GM12878 (cell line): Measurements from ENCODE around the gene IGFALS. TPM values are rescaled to one million over a fixed set of nuclear protein-coding genes. Genes with fewer than 3 reads are reported as not detected.

Experiments
- ATAC-seq: fragments of 200-7000 bp; cut with Tn5 transposase; 3 replicates; pipeline ENCODE4 v1.9.1; 2020; ENCODE audit warnings: mild to moderate bottlenecking, moderate library complexity
- BruUV-seq: library from RNA; stranded (reverse); fragments of 400-500 nt; replicated peaks from 2 replicates; lab custom pipeline; 2021; lab: Mats Ljungman, UMichigan
- CTCF ChIA-PET: fragments of 300-600 bp; sonication (Branson Sonifier 250); formaldehyde crosslinking; extraction: SDS; loops from one replicate; lab custom pipeline; 2021; ENCODE audit warnings: inconsistent platforms; lab: Yijun Ruan, JAX
- POLR2A ChIA-PET: fragments of 350-600 bp; formaldehyde crosslinking; extraction: SDS; loops from one replicate; lab custom pipeline; 2021; ENCODE audit warnings: inconsistent platforms; lab: Charles Lee
- RAD21 ChIA-PET: fragments of 300-600 bp; sonication (Branson Sonifier 250); formaldehyde crosslinking; loops from one replicate; lab custom pipeline; 2023; ENCODE audit warnings: antibody characterized with exemption; ENCODE audit not compliant: unreplicated experiment; lab: Charles Lee
- SMC1A ChIA-PET: fragments of 300-600 bp; sonication (Branson Sonifier 250); formaldehyde crosslinking; loops from one replicate; lab custom pipeline; 2023; ENCODE audit not compliant: unreplicated experiment, uncharacterized antibody; lab: Charles Lee
- DNase-seq: peaks from one replicate; pipeline ENCODE4 v3.0.0-alpha.2; 2011; ENCODE audit warnings: low read depth, low spot score
- FAIRE-seq: peaks from 3 replicates; lab custom pipeline; 2011; peaks lifted over from hg19 to GRCh38; lab: Jason Lieb, UNC
- H2AFZ ChIP-seq: 2 replicates; pipeline ENCODE4 v1.6.0; 2011; ENCODE audit warnings: low read depth, low read length, control low read depth; ENCODE audit not compliant: control insufficient read depth
- H3K27ac ChIP-seq: 2 replicates; pipeline ENCODE4 v1.5.1; 2011; ENCODE audit warnings: control low read depth; ENCODE audit not compliant: control insufficient read depth, insufficient read depth
- H3K27me3 ChIP-seq, 2 experiments: replicated peaks in 1 of 2; 2 replicates each; pipeline versions ENCODE4 v1.6.0 to v1.6.1; 2011; ENCODE audit warnings: low read length in 1 of 2; ENCODE audit not compliant: control insufficient read depth in 2 of 2, insufficient read depth in 2 of 2
- H3K36me3 ChIP-seq, 2 experiments: 2 replicates each; pipeline ENCODE4 v1.5.1; 2011; ENCODE audit warnings: low read length in 1 of 2; ENCODE audit not compliant: control insufficient read depth in 2 of 2, insufficient read depth in 2 of 2
- H3K4me1 ChIP-seq: 2 replicates; pipeline ENCODE4 v1.6.1; 2011; ENCODE audit warnings: mild to moderate bottlenecking, low read length, moderate library complexity, mixed read lengths; ENCODE audit not compliant: control insufficient read depth, insufficient read depth
- H3K4me2 ChIP-seq: 2 replicates; pipeline ENCODE4 v1.6.0; 2011; ENCODE audit warnings: control low read depth; ENCODE audit not compliant: control insufficient read depth, insufficient read depth
- H3K4me3 ChIP-seq: fragments of 200-600 bp; sonication (generic); 2 replicates; pipeline ENCODE4 v1.5.1; 2016
- H3K79me2 ChIP-seq: 2 replicates; pipeline ENCODE4 v1.6.0; 2011; ENCODE audit warnings: low read length; ENCODE audit not compliant: control insufficient read depth, insufficient read depth
- H3K9ac ChIP-seq: 2 replicates; pipeline ENCODE4 v1.8.0; 2011; ENCODE audit warnings: low read length, control low read depth, mixed read lengths; ENCODE audit not compliant: control insufficient read depth, insufficient read depth
- H3K9me3 ChIP-seq: replicated peaks from 3 replicates; pipeline ENCODE4 v1.5.1; 2011; ENCODE audit warnings: mild to moderate bottlenecking, low read length; ENCODE audit not compliant: control insufficient read depth, insufficient read depth
- H4K20me1 ChIP-seq: 2 replicates; pipeline ENCODE4 v1.6.0; 2011; ENCODE audit not compliant: control insufficient read depth, insufficient read depth
- ASH2L ChIP-seq: fragments of 300-600, 200-600 bp; sonication (generic); IDR thresholded peaks from 2 replicates; pipeline ENCODE4 v1.6.1; 2017; ENCODE audit warnings: low read depth, mild to moderate bottlenecking, borderline replicate concordance
- CREB1 ChIP-seq: IDR thresholded peaks from 2 replicates; pipeline ENCODE4 v1.6.1; 2012; ENCODE audit warnings: low read depth, mild to moderate bottlenecking, inconsistent platforms
- EED ChIP-seq: sonication (generic); IDR thresholded peaks from 2 replicates; pipeline ENCODE4 v1.6.1; 2016; ENCODE audit warnings: antibody characterized with exemption, low read depth
- FOXM1 ChIP-seq: IDR thresholded peaks from 2 replicates; pipeline ENCODE4 v1.6.1; 2012; ENCODE audit warnings: low read depth, mild to moderate bottlenecking, inconsistent platforms, low read length, moderate library complexity
- GATAD2B ChIP-seq: fragments of 450-650 bp; conservative IDR thresholded peaks from 2 replicates; pipeline ENCODE4 v1.6.1; 2017; ENCODE audit warnings: low read depth, mild to moderate bottlenecking, moderate library complexity
- HDGF ChIP-seq: fragments of 450-650 bp; IDR thresholded peaks from 2 replicates; pipeline ENCODE4 v1.6.1; 2016; ENCODE audit warnings: antibody characterized with exemption
- IKZF1 ChIP-seq: fragments of 450-650 bp; conservative IDR thresholded peaks from 2 replicates; pipeline ENCODE4 v1.6.1; 2017; ENCODE audit warnings: antibody characterized with exemption, mild to moderate bottlenecking
- IKZF2 ChIP-seq, 2 experiments: fragments of 450-650 bp; IDR thresholded peaks; 2 replicates each; pipeline ENCODE4 v1.6.1; 2017; ENCODE audit warnings: mild to moderate bottlenecking in 2 of 2, moderate library complexity in 2 of 2
- NFIC ChIP-seq: IDR thresholded peaks from 2 replicates; pipeline ENCODE4 v1.6.1; 2012; ENCODE audit warnings: low read depth, mild to moderate bottlenecking, inconsistent platforms, low read length, moderate library complexity
- NFYA ChIP-seq: IDR thresholded peaks from 2 replicates; pipeline ENCODE4 v1.6.1; 2011; ENCODE audit warnings: low read depth, mild to moderate bottlenecking, low read length, improper control_type of control experiment, borderline replicate concordance
- NRF1 ChIP-seq: conservative IDR thresholded peaks from 2 replicates; pipeline ENCODE4 v1.6.1; 2011; ENCODE audit warnings: mild to moderate bottlenecking, low read depth, low read length, improper control_type of control experiment
- PAX5 ChIP-seq: IDR thresholded peaks from 2 replicates; pipeline ENCODE4 v1.6.1; 2011; ENCODE audit warnings: low read depth, low read length, borderline replicate concordance
- RB1 ChIP-seq: fragments of 450-650 bp; formaldehyde crosslinking; IDR thresholded peaks from 2 replicates; pipeline ENCODE4 v1.6.1; 2017; ENCODE audit warnings: mild to moderate bottlenecking, borderline replicate concordance
- RCOR1 ChIP-seq: conservative IDR thresholded peaks from 2 replicates; pipeline ENCODE4 v1.6.1; 2012; ENCODE audit warnings: low read depth, low read length, improper control_type of control experiment
- SIN3A ChIP-seq: IDR thresholded peaks from 2 replicates; pipeline ENCODE4 v1.6.1; 2012; ENCODE audit warnings: low read depth, low read length, improper control_type of control experiment
- TCF7 ChIP-seq: IDR thresholded peaks from 2 replicates; pipeline ENCODE4 v1.6.1; 2014; ENCODE audit warnings: antibody characterized with exemption, borderline replicate concordance
- YBX1 ChIP-seq: fragments of 450-650 bp; IDR thresholded peaks from 2 replicates; pipeline ENCODE4 v1.6.1; 2016; ENCODE audit warnings: antibody characterized with exemption
- ZNF217 ChIP-seq: fragments of 450-650 bp; IDR thresholded peaks from 2 replicates; pipeline ENCODE4 v1.6.1; 2017; ENCODE audit warnings: antibody characterized with exemption, mild to moderate bottlenecking
- WGBS: methylation state at CpG from one replicate; pipeline ENCODE4 v1.1.6; 2016; ENCODE audit warnings: low lambda C conversion rate; ENCODE audit not compliant: insufficient replicate concordance, insufficient coverage; ENCODE audit errors: missing lambda C conversion rate; 5-methylcytosine and 5-hydroxymethylcytosine counted together
- in situ Hi-C: fragments of 300-500 bp; cut with MboI; formaldehyde crosslinking; loops from 9 replicates; pipeline ENCODE4 v1.14.3; 2018; ENCODE audit warnings: mixed read lengths
- intact Hi-C: fragments of 100-400 bp; cut with micrococcal nuclease; formaldehyde crosslinking; loops from one replicate; pipeline ENCODE4 v1.14.2; 2022; ENCODE audit not compliant: unreplicated experiment
- polyA plus RNA-seq, 11 experiments: library from polyadenylated mRNA; depleted of rRNA in 4 of 11; unstranded in 6 of 11; stranded (reverse) in 5 of 11; fragments of >200 nt; fragmentation: Nextera tagmentation in 4 of 11; fragmentation: Illumina TruSeq in 1 of 11; extraction: Ambion mirVana in 4 of 11; extraction: Trizol in 1 of 11; gene quantifications; 1 replicate in 1 of 11; 2 replicates in 10 of 11; pipeline versions ENCODE4 v1.2.1 to v1.2.3, GENCODE V29; 2011 to 2016; ENCODE audit warnings: inconsistent platforms in 2 of 11, missing spikeins in 2 of 11, low read depth in 1 of 11
- total RNA-seq, 4 experiments: library from RNA; depleted of rRNA in 3 of 4; stranded (reverse); fragments of >200 nt in 3 of 4; fragmentation: Illumina TruSeq in 1 of 4; extraction: Trizol in 1 of 4; gene quantifications; 2 replicates each; pipeline versions ENCODE4 v1.2.1 to v1.2.3, GENCODE V29; 2013 to 2021
- TF ChIP-seq, protein P1 (sequence below): fragments of 150-350 bp; IDR thresholded peaks from 2 replicates; pipeline ENCODE4 v1.6.1; 2014; ENCODE audit warnings: mild to moderate bottlenecking, low read depth, low read length
- TF ChIP-seq, protein P2 (sequence below): fragments of 450-650 bp; IDR thresholded peaks from 2 replicates; pipeline ENCODE4 v1.6.1; 2017; ENCODE audit warnings: antibody characterized with exemption, mild to moderate bottlenecking, moderate library complexity
- TF ChIP-seq, protein P3 (sequence below): IDR thresholded peaks from 2 replicates; pipeline ENCODE4 v1.6.1; 2012; ENCODE audit warnings: low read depth, low read length, improper control_type of control experiment

IGFALS gene
- total and polyA plus RNA-seq, 10 of the 15 experiments (the other 5 are each of a cell fraction or from before 2014, with no cell fraction given): 0.04 to 0.11 TPM; not detected in 8

DNA sequence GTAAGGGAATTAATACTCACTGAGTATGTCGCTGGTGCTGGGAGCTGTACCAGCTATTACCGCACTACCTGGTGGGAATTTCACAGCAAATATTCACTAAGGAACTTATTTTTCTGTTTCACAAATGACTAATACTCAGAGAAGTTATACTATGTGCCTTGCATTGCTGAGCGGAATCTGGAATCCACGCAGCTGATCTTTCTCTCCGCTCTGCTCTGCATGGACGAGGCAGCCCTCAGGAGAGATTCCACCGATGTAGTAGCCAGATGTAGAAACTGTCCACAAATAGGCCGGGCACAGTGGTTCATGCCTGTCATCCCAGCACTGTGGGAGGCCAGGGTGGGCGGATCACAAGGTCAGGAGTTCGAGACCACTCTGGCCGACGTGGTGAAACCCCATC, 39.3 kb downstream of the IGFALS start (continued):
- TF ChIP-seq FOXM1: no peak
- TF ChIP-seq TCF7: no peak
- no peak for TF ChIP-seq SIN3A
- TF ChIP-seq YBX1: no peak
- no peak for TF ChIP-seq EED
- no peak for TF ChIP-seq PAX5

DNA sequence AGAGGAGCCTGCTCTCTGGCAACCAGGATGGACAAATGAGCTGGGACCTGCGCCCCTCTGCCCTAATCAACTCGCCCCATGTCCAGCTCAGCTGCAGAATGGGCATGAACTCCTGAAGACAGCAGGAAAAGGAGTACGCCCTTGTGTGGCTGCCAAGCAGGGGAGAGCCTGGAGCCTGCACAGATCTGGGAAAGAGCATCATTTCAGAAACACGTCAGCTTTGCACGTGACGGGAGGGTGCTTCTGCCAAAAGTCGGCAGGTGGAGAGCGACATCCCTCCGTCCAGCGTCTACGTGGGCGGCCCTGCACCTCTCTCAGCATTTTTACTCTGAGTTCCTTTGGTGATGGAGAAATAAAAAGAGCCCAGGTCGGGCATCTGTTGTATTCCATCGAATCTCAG, 40.7 kb downstream of the IGFALS start:
- Histone ChIP-seq H4K20me1 (no peaks in the 10 kb centered on the region), H3K4me2 (no peak overlapping the region), H3K4me3 (no peak overlapping the region), H3K79me2 (no peaks in the 10 kb centered on the region), H2AFZ (no peak overlapping the region), H3K9ac (no peak overlapping the region), H3K27ac (no peak overlapping the region), H3K36me3 (peaks cover 7% of the 10 kb centered on the region in 2 experiments), H3K27me3 (no peaks in the 10 kb centered on the region), H3K4me1 (no peaks in the 10 kb centered on the region), H3K9me3 (no peaks in the 10 kb centered on the region)
- no TSS peak for BruUV-seq
- 98% methylated on average over 14 of the region's 14 CpGs for WGBS
- ChIA-PET SMC1A (no interaction called here), RAD21 (no interaction called here), POLR2A (interaction anchor here (0.7 kb wide), 1 partner anchor 342 kb away, joined by 4 read pairs; no protein-coding TSS in a partner anchor), CTCF (no interaction called here)
- in situ Hi-C loops: no loop called here
- ATAC-seq (no peak), DNase-seq (no peak), FAIRE-seq (no peak)
- intact Hi-C loops: no loop called here
- TF ChIP-seq ASH2L (no peak), HDGF (no peak), RCOR1 (no peak), ZNF217 (no peak), IKZF2 (IDR thresholded peaks at IDR 0.05) (no peak), IKZF1 (no peak), CREB1 (no peak), NFYA (no peak), RB1 (no peak), NFIC (no peak), NRF1 (no peak), GATAD2B (no peak)
- TF ChIP-seq, protein P1, sequence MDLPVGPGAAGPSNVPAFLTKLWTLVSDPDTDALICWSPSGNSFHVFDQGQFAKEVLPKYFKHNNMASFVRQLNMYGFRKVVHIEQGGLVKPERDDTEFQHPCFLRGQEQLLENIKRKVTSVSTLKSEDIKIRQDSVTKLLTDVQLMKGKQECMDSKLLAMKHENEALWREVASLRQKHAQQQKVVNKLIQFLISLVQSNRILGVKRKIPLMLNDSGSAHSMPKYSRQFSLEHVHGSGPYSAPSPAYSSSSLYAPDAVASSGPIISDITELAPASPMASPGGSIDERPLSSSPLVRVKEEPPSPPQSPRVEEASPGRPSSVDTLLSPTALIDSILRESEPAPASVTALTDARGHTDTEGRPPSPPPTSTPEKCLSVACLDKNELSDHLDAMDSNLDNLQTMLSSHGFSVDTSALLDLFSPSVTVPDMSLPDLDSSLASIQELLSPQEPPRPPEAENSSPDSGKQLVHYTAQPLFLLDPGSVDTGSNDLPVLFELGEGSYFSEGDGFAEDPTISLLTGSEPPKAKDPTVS: no peak
- TF ChIP-seq, protein P2, sequence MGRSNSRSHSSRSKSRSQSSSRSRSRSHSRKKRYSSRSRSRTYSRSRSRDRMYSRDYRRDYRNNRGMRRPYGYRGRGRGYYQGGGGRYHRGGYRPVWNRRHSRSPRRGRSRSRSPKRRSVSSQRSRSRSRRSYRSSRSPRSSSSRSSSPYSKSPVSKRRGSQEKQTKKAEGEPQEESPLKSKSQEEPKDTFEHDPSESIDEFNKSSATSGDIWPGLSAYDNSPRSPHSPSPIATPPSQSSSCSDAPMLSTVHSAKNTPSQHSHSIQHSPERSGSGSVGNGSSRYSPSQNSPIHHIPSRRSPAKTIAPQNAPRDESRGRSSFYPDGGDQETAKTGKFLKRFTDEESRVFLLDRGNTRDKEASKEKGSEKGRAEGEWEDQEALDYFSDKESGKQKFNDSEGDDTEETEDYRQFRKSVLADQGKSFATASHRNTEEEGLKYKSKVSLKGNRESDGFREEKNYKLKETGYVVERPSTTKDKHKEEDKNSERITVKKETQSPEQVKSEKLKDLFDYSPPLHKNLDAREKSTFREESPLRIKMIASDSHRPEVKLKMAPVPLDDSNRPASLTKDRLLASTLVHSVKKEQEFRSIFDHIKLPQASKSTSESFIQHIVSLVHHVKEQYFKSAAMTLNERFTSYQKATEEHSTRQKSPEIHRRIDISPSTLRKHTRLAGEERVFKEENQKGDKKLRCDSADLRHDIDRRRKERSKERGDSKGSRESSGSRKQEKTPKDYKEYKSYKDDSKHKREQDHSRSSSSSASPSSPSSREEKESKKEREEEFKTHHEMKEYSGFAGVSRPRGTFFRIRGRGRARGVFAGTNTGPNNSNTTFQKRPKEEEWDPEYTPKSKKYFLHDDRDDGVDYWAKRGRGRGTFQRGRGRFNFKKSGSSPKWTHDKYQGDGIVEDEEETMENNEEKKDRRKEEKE: no peak
- TF ChIP-seq, protein P3, sequence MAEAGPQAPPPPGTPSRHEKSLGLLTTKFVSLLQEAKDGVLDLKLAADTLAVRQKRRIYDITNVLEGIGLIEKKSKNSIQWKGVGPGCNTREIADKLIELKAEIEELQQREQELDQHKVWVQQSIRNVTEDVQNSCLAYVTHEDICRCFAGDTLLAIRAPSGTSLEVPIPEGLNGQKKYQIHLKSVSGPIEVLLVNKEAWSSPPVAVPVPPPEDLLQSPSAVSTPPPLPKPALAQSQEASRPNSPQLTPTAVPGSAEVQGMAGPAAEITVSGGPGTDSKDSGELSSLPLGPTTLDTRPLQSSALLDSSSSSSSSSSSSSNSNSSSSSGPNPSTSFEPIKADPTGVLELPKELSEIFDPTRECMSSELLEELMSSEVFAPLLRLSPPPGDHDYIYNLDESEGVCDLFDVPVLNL: no peak
